GM19455 (cell line): ENCODE results near the gene ANTXR1.

Source experiments
- ATAC-seq: cut with Tn5 transposase; IDR thresholded peaks from one replicate; pipeline ENCODE4 v1.9.1; 2021; ENCODE audit not compliant: unreplicated experiment

The ANTXR1 gene

GRCh38 chr2:69001879-69002278 is 11.1 kb upstream of the ANTXR1 start:
- no peak for ATAC-seq

GRCh38 chr2:69003731-69004130 is 9.2 kb upstream of the ANTXR1 start:
- ATAC-seq: no peak

- ATAC-seq: no peak
Measured at GRCh38 chr2:69007169-69007568, 5.8 kb upstream of the ANTXR1 start.

GRCh38 chr2:69007603-69008002 is 5.4 kb upstream of the ANTXR1 start:
- no peak for ATAC-seq

GRCh38 chr2:69010437-69011194 is 2.4 kb upstream of the ANTXR1 start:
- ATAC-seq: no peak

- no peak for ATAC-seq
Measured at GRCh38 chr2:69011611-69012157, 1.3 kb upstream of the ANTXR1 start.

GRCh38 chr2:69012310-69013141 is 453 bp upstream of the ANTXR1 start:
- no peak for ATAC-seq

- ATAC-seq: no peak
Measured at GRCh38 chr2:69013840-69014821, 1.2 kb downstream of the ANTXR1 start.

- no peak for ATAC-seq
Measured at GRCh38 chr2:69017080-69017479, 4.1 kb downstream of the ANTXR1 start.

- ATAC-seq: no peak
Measured at GRCh38 chr2:69017835-69018234, 4.9 kb downstream of the ANTXR1 start.

- no peak for ATAC-seq
Measured at GRCh38 chr2:69018678-69019095, 5.7 kb downstream of the ANTXR1 start.

- ATAC-seq: no peak
Measured at GRCh38 chr2:69020496-69021426, 7.8 kb downstream of the ANTXR1 start.

GRCh38 chr2:69021727-69022126 is 8.7 kb downstream of the ANTXR1 start:
- ATAC-seq: no peak

- no peak for ATAC-seq
Measured at GRCh38 chr2:69022548-69022947, 9.6 kb downstream of the ANTXR1 start.

- ATAC-seq: no peak
Measured at GRCh38 chr2:69023236-69023635, 10.3 kb downstream of the ANTXR1 start.

- no peak for ATAC-seq
Measured at GRCh38 chr2:69026026-69026425, 13.0 kb downstream of the ANTXR1 start.

- ATAC-seq: no peak
Measured at GRCh38 chr2:69026691-69027459, 13.9 kb downstream of the ANTXR1 start.

- ATAC-seq: no peak
Measured at GRCh38 chr2:69030800-69031428, 17.9 kb downstream of the ANTXR1 start.
